Epithelial cell of esophagus (primary cell): ENCODE results near the gene KLHL7.

Experiments
- DNase-seq: peaks from one replicate; pipeline ENCODE4 v3.0.0; 2010; ENCODE audit warnings: low read depth
- H3K4me3 ChIP-seq: 2 replicates; pipeline ENCODE4 v1.5.1; 2011; ENCODE audit warnings: mild to moderate bottlenecking, low read length, control low read depth
- TF ChIP-seq, protein P1 (sequence below): IDR thresholded peaks from 2 replicates; pipeline ENCODE4 v1.5.1; 2011; ENCODE audit warnings: low read depth, mild to moderate bottlenecking, low read length, control low read depth, inconsistent platforms; ENCODE audit not compliant: insufficient read depth; ENCODE audit errors: missing control alignments

Gene KLHL7

DNA sequence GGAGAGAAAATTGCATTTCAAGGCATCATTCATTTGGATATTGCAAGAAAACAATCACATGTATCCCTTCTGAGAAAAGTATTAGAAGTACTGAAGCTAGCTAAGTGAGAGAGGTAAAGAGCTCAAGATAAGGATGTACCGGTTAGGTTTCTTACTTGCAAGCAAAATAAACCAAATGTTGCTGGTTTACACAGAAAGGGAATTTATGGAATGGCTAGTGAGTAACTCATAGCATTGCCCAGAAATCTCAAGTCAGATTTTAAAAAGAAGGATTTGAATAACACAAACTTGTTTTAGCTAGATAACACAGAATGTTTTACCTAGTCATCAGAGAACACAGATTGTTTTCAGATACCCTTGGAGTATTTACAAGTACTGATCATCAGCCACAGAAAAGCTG, 30.6 kb downstream of the KLHL7 start:
- no peak overlapping the region for H3K4me3 ChIP-seq
- no peak for DNase-seq
- TF ChIP-seq, protein P1, sequence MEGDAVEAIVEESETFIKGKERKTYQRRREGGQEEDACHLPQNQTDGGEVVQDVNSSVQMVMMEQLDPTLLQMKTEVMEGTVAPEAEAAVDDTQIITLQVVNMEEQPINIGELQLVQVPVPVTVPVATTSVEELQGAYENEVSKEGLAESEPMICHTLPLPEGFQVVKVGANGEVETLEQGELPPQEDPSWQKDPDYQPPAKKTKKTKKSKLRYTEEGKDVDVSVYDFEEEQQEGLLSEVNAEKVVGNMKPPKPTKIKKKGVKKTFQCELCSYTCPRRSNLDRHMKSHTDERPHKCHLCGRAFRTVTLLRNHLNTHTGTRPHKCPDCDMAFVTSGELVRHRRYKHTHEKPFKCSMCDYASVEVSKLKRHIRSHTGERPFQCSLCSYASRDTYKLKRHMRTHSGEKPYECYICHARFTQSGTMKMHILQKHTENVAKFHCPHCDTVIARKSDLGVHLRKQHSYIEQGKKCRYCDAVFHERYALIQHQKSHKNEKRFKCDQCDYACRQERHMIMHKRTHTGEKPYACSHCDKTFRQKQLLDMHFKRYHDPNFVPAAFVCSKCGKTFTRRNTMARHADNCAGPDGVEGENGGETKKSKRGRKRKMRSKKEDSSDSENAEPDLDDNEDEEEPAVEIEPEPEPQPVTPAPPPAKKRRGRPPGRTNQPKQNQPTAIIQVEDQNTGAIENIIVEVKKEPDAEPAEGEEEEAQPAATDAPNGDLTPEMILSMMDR = no peak

DNA sequence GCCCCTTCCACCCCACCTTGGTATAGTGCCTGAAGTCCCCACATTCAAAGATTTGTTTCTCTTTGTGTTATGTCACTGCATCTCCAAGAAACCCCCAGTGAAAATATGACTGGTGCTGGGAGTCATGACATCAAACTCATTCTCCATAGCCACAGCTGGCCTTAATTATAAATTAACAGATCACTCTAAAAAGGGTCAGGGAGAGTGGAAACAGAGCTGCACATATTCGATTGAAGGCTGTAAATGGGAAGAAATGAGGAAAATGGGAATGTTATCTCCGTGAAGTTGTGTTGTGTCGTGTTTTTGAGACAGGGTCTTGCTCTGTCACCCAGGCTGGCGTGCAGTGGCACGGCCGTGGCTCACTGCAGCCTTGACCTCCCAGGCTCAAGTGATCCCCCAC, 52.1 kb downstream of the KLHL7 start:
- TF ChIP-seq, protein P1 = no peak
- H3K4me3 ChIP-seq = no peak overlapping the region
- DNase-seq = no peak

DNA sequence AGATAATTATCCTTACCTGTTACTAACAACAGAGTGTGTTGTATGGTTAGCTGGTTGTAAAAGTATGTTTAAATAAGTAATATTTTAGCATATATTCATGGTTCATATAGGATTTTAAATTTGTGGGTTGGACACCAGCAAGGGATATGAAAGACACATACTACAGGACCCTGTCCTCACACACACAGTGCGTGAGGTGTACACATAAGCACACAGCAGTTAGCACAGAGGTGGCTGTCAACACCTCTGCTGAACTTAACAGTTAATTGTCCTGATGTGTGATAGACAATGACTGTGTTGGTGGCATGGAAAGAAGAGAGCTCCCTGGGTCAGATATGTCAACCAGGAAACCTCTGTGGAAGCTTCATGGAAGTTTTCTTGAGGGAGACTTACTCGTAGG, 53.0 kb downstream of the KLHL7 start:
- no peak for DNase-seq
- no peak overlapping the region for H3K4me3 ChIP-seq
- TF ChIP-seq, protein P1 = no peak

DNA sequence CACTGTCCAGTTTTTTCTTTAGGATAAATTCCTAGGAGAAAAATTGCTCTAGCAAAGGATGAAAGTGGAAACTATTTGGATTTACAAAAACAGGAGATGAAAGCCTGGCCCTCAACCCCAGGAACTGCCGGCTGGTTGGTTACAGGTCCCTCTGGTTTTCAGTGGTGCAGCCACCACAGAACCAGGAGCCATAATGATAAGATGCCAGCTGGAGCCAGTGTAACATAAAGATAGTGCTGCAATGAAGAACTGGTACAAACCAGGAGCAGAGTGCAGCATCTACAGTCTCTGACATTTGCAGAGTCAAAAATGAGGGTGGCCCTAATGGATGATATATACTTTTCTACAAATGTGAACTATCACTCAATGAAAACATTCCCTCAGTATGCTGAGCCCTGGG, 55.9 kb downstream of the KLHL7 start:
- no peak for DNase-seq
- TF ChIP-seq, protein P1 = no peak
- H3K4me3 ChIP-seq = no peak overlapping the region

DNA sequence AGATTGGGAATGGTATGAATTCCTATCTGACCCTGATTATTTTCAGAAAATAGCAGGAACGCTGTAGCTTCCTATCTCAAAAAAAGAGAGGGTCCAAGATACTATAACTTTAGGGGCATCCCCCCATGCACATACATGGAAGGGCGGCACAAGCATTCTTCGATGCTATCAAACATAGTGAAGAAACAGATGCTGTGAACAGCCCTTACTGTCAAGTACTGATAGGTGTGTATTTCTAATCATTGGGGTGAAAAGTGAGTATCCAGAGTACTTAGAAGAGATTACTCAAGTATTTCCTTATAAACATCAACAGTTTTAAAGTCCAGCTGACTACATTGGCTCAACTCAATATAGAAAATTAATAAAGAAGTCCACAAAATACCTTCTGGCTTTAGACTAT, 59.3 kb downstream of the KLHL7 start:
- TF ChIP-seq, protein P1 = no peak
- H3K4me3 ChIP-seq = no peak overlapping the region
- DNase-seq = no peak

DNA sequence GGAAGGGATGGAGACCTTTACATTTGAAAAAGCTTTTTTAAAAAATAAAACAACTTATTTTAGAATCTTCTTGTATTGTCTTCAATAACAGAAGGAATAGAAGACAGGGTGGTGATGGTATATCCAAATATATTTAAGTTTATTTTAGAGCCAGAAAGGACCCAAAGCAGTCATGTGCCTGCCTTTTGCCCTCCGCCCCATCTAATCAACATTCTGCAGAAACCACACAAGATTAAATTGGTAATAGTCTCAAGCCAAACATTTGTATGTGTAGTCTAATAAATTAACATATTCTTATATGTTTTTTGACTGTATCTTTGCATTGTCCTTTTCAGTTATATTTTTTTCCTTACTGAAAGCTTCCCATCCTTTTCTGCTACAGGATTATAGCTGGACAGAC, 59.7 kb downstream of the KLHL7 start:
- H3K4me3 ChIP-seq = no peak overlapping the region
- TF ChIP-seq, protein P1 = no peak
- no peak for DNase-seq

DNA sequence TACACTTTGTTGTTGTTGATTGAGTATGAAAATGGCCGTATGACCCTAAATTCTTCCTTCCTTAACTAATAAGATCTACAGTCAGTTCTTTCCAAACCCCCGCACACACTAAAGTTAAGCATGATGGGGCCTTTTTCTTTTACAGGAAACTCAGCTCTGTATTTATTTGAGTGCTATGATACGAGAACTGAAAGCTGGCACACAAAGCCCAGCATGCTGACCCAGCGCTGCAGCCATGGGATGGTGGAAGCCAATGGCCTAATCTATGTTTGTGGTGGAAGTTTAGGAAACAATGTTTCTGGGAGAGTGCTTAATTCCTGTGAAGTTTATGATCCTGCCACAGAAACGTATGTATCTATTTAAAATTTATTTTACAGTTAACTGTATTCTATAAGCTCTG, 62.1 kb downstream of the KLHL7 start:
- H3K4me3 ChIP-seq = no peak overlapping the region
- DNase-seq = no peak
- TF ChIP-seq, protein P1 = no peak
